SK-N-SH (cell line): Measurements from ENCODE around the gene LSR. TPM values are rescaled to one million over a fixed set of nuclear protein-coding genes. Genes with fewer than 3 reads are reported as not detected.
"Not testable (repeated sequence)": the region's sequence is repeated elsewhere in the genome, so short reads cannot be mapped to it uniquely, and the experiment has no call there.

Experiments used
- CTCF ChIA-PET: fragments of 300-600, 350-600 bp; formaldehyde crosslinking; extraction: SDS; loops from one replicate; lab custom pipeline; 2021; lab: Yijun Ruan, JAX
- POLR2A ChIA-PET: fragments of 350-600 bp; sonication (Branson Sonifier 250); formaldehyde crosslinking; extraction: SDS; loops from one replicate; lab custom pipeline; 2020; ENCODE audit warnings: antibody characterized with exemption, inconsistent platforms; lab: Yijun Ruan, JAX
- DNase-seq: peaks from one replicate; pipeline ENCODE4 v3.0.0; 2012
- H2AFZ ChIP-seq: fragments of 200-600 bp; sonication (generic); 2 replicates; pipeline ENCODE4 v1.8.1; 2016; ENCODE audit warnings: antibody characterized with exemption, mild to moderate bottlenecking, low read depth
- H3F3A ChIP-seq: fragments of 200-600 bp; sonication (generic); replicated peaks from 2 replicates; pipeline ENCODE3; 2016; ENCODE audit warnings: antibody characterized with exemption, mild to moderate bottlenecking; ENCODE audit not compliant: insufficient read depth
- H3K27ac ChIP-seq, 2 experiments: fragments of 200-500 bp in 1 of 2; fragments of 200-600 bp in 1 of 2; sonication (Bioruptor generic) in 1 of 2; sonication (generic), shearing (Covaris generic) in 1 of 2; 2 replicates each; pipeline versions ENCODE4 v1.5.1 to v1.6.1; 2014 to 2016; ENCODE audit warnings: low read depth in 2 of 2, inconsistent platforms in 1 of 2, low read length in 1 of 2, mild to moderate bottlenecking in 1 of 2, mixed read lengths in 1 of 2
- H3K27me3 ChIP-seq: fragments of 200-600 bp; sonication (generic), shearing (Covaris generic); 2 replicates; pipeline ENCODE4 v1.6.1; 2016; ENCODE audit warnings: mixed run types; ENCODE audit not compliant: insufficient read depth
- H3K36me3 ChIP-seq, 2 experiments: fragments of 200-500 bp in 1 of 2; fragments of 200-600 bp in 1 of 2; sonication (Bioruptor generic) in 1 of 2; sonication (generic) in 1 of 2; replicated peaks in 1 of 2; 2 replicates each; pipeline versions ENCODE3 to v1.5.1; 2014 to 2016; ENCODE audit warnings: low read length in 1 of 2, mild to moderate bottlenecking in 1 of 2; ENCODE audit not compliant: insufficient read depth in 2 of 2, control insufficient read depth in 1 of 2
- H3K4me1 ChIP-seq, 2 experiments: fragments of 200-500 bp in 1 of 2; fragments of 200-600 bp in 1 of 2; sonication (Bioruptor generic) in 1 of 2; sonication (generic), shearing (Covaris generic) in 1 of 2; 2 replicates each; pipeline versions ENCODE4 v1.5.1 to v1.6.1; 2014 to 2016; ENCODE audit warnings: low read depth in 1 of 2, low read length in 1 of 2, mixed run types in 1 of 2; ENCODE audit not compliant: insufficient read depth in 2 of 2, control insufficient read depth in 1 of 2
- H3K4me2 ChIP-seq: fragments of 200-600 bp; sonication (generic), shearing (Covaris generic); 2 replicates; pipeline ENCODE4 v1.6.1; 2017; ENCODE audit warnings: mixed run types
- H3K4me3 ChIP-seq, 2 experiments: fragments of 200-500 bp in 1 of 2; fragments of 200-600 bp in 1 of 2; sonication (Bioruptor generic) in 1 of 2; sonication (generic), shearing (Covaris generic) in 1 of 2; 2 replicates each; pipeline versions ENCODE4 v1.5.1 to v1.8.1; 2014 to 2016; ENCODE audit warnings: low read depth in 2 of 2, inconsistent platforms in 1 of 2, low read length in 1 of 2, mild to moderate bottlenecking in 1 of 2, mixed read lengths in 1 of 2, moderate library complexity in 1 of 2
- H3K79me2 ChIP-seq: fragments of 200-600 bp; sonication (generic); 2 replicates; pipeline ENCODE4 v1.8.1; 2017; ENCODE audit warnings: mild to moderate bottlenecking; ENCODE audit not compliant: insufficient read depth
- H3K9ac ChIP-seq: fragments of 200-600 bp; sonication (generic); 2 replicates; pipeline ENCODE4 v1.6.1; 2017; ENCODE audit warnings: mixed run types
- H3K9me2 ChIP-seq: fragments of 200-600 bp; sonication (generic); 2 replicates; pipeline ENCODE4 v1.6.1; 2017; ENCODE audit warnings: mixed run types
- H3K9me3 ChIP-seq: fragments of 200-600 bp; sonication (generic); 2 replicates; pipeline ENCODE4 v1.6.1; 2017; ENCODE audit warnings: mixed run types, mild to moderate bottlenecking, moderate library complexity
- H4K20me1 ChIP-seq: fragments of 200-600 bp; sonication (generic); 2 replicates; pipeline ENCODE4 v1.6.1; 2017; ENCODE audit warnings: mild to moderate bottlenecking, mixed run types; ENCODE audit not compliant: insufficient read depth
- CHD2 ChIP-seq: fragments of 150-350 bp; IDR thresholded peaks from 2 replicates; pipeline ENCODE4 v1.6.1; 2018; ENCODE audit warnings: low read length; ENCODE audit not compliant: partially characterized antibody
- EZH2phosphoT487 ChIP-seq: fragments of 200-600 bp; sonication (generic); IDR thresholded peaks from 2 replicates; pipeline ENCODE4 v1.6.1; 2017; ENCODE audit warnings: low read depth, mixed run types, mild to moderate bottlenecking, antibody characterized with exemption, moderate library complexity, borderline replicate concordance
- FOXJ3 ChIP-seq: sonication (generic); formaldehyde crosslinking; IDR thresholded peaks from 2 replicates; pipeline ENCODE4 v1.5.1; 2020; ENCODE audit warnings: mild to moderate bottlenecking, missing genetic modification reagents
- GABPA ChIP-seq: IDR thresholded peaks from 2 replicates; pipeline ENCODE4 v1.4.0; 2012; ENCODE audit warnings: low read depth, mild to moderate bottlenecking
- IRF3 ChIP-seq: fragments of 150-350 bp; IDR thresholded peaks from 2 replicates; pipeline ENCODE4 v1.6.1; 2016; ENCODE audit warnings: mild to moderate bottlenecking, low read depth, low read length
- JUND ChIP-seq: IDR thresholded peaks from 2 replicates; pipeline ENCODE4 v1.4.0; 2012
- MXI1 ChIP-seq: IDR thresholded peaks from 2 replicates; pipeline ENCODE4 v1.6.1; 2012; ENCODE audit warnings: mild to moderate bottlenecking, low read depth, low read length, improper control_type of control experiment
- NRF1 ChIP-seq: IDR thresholded peaks from 2 replicates; pipeline ENCODE4 v1.6.1; 2012; ENCODE audit warnings: low read depth, mild to moderate bottlenecking, low read length
- POLR2AphosphoS5 ChIP-seq: IDR thresholded peaks from 2 replicates; pipeline ENCODE4 v1.6.1; 2012; ENCODE audit warnings: low read depth, low read length
- RAD21 ChIP-seq: IDR thresholded peaks from 2 replicates; pipeline ENCODE4 v1.6.1; 2012; ENCODE audit warnings: mild to moderate bottlenecking, low read length
- RFX5 ChIP-seq: IDR thresholded peaks from 2 replicates; pipeline ENCODE4 v1.6.1; 2012; ENCODE audit warnings: mild to moderate bottlenecking, improper control_type of control experiment, low read length
- SIN3A ChIP-seq: IDR thresholded peaks from 2 replicates; pipeline ENCODE4 v1.6.1; 2012; ENCODE audit warnings: low read depth, mild to moderate bottlenecking, low read length, moderate library complexity, borderline replicate concordance
- TAF1 ChIP-seq: IDR thresholded peaks from 2 replicates; pipeline ENCODE4 v1.6.1; 2012; ENCODE audit warnings: low read depth, mild to moderate bottlenecking, low read length, moderate library complexity, borderline replicate concordance
- TCF12 ChIP-seq: IDR thresholded peaks from 2 replicates; pipeline ENCODE4 v1.4.0; 2012
- TEAD4 ChIP-seq: IDR thresholded peaks from 2 replicates; pipeline ENCODE4 v1.4.0; 2012; ENCODE audit warnings: mild to moderate bottlenecking, borderline replicate concordance; ENCODE audit not compliant: insufficient read depth
- USF1 ChIP-seq: IDR thresholded peaks from 2 replicates; pipeline ENCODE4 v1.4.0; 2012; ENCODE audit warnings: low read depth, borderline replicate concordance
- ZBTB33 ChIP-seq: IDR thresholded peaks from 2 replicates; pipeline ENCODE4 v1.4.0; 2012; ENCODE audit warnings: low read depth, borderline replicate concordance
- WGBS: methylation state at CpG from one replicate; pipeline ENCODE4 v1.1.6; 2017; ENCODE audit warnings: low lambda C conversion rate; 5-methylcytosine and 5-hydroxymethylcytosine counted together
- polyA plus RNA-seq, 3 experiments: library from polyadenylated mRNA; depleted of rRNA; stranded (reverse); fragments of >200 nt; gene quantifications; 2 replicates each; pipeline ENCODE4 v1.2.3, GENCODE V29; 2012

The LSR gene
- polyA plus RNA-seq, 1 of the 3 experiments (the other 2 are of a cell fraction) = 0.62 TPM

GRCh38 chr19:35236638-35237400 is 12.0 kb upstream of the LSR start:
- Histone ChIP-seq H2AFZ (no peak overlapping the region), H3F3A (no peaks in the 10 kb centered on the region), H3K4me1 (no peaks in the 10 kb centered on the region), H4K20me1 (no peaks in the 10 kb centered on the region), H3K9ac (no peak overlapping the region), H3K27ac (no peak overlapping the region), H3K4me3 (no peak overlapping the region), H3K79me2 (no peaks in the 10 kb centered on the region), H3K36me3 (no peaks in the 10 kb centered on the region), H3K9me2 (no peaks in the 10 kb centered on the region), H3K9me3 (no peaks in the 10 kb centered on the region), H3K4me2 (no peak overlapping the region), H3K27me3 (peaks cover 18% of the 10 kb centered on the region; the same call in 1 of the 2 replicates)
- no peak for DNase-seq
- 10% methylated on average over 6 of the region's 6 CpGs for WGBS
- ChIA-PET POLR2A (no interaction called here), CTCF (interaction anchor here (0.7 to 0.8 kb wide), 2 partner anchors 33 to 122 kb away, joined by 3 read pairs; no protein-coding TSS in a partner anchor)
- TF ChIP-seq TCF12 (no peak), RFX5 (peak; percentile 66; the same call in 1 of the 2 replicates)
- TF ChIP-seq, all 33 proteins: peak for 1

- H3K27me3 ChIP-seq, H3K9me3 ChIP-seq, H3K9ac ChIP-seq, H3F3A ChIP-seq, H3K4me1 ChIP-seq, H2AFZ ChIP-seq, POLR2A ChIA-PET, DNase-seq, H3K27ac ChIP-seq, H3K9me2 ChIP-seq, H3K4me3 ChIP-seq, H4K20me1 ChIP-seq, H3K79me2 ChIP-seq, H3K36me3 ChIP-seq, H3K4me2 ChIP-seq: not testable (repeated sequence)
- WGBS = 2% methylated on average over 1 of the region's 1 CpG
- CTCF ChIA-PET = interaction anchor here (0.6 kb wide), 1 partner anchor 31 kb away, joined by 3 read pairs; no protein-coding TSS in a partner anchor
Measured at GRCh38 chr19:35239597-35239996, 9.2 kb upstream of the LSR start.

- ChIA-PET CTCF (no interaction called here), POLR2A (no interaction called here)
- H3K27me3 ChIP-seq = no peaks in the 10 kb centered on the region
- H3K9ac ChIP-seq = no peak overlapping the region
- H3K79me2 ChIP-seq = no peaks in the 10 kb centered on the region
- no peak overlapping the region for H2AFZ ChIP-seq
- no peak overlapping the region for H3K4me2 ChIP-seq
- no peaks in the 10 kb centered on the region for H3K9me2 ChIP-seq
- H3K4me1 ChIP-seq = no peaks in the 10 kb centered on the region
- no peak overlapping the region for H3K27ac ChIP-seq
- TF ChIP-seq ZBTB33 (no peak), USF1 (no peak), JUND (no peak), TEAD4 (no peak), GABPA (no peak), FOXJ3 (no peak), NRF1 (no peak), MXI1 (no peak), POLR2AphosphoS5 (no peak), SIN3A (no peak), EZH2phosphoT487 (no peak), TAF1 (no peak), RAD21 (no peak), IRF3 (no peak), CHD2 (no peak)
- no peaks in the 10 kb centered on the region for H4K20me1 ChIP-seq
- H3K36me3 ChIP-seq = no peaks in the 10 kb centered on the region
- H3K4me3 ChIP-seq = no peak overlapping the region
- no peak for DNase-seq
- no peaks in the 10 kb centered on the region for H3F3A ChIP-seq
- H3K9me3 ChIP-seq = no peaks in the 10 kb centered on the region; the same call in 1 of the 2 replicates
- 12% methylated on average over 1 of the region's 1 CpG for WGBS
Measured at GRCh38 chr19:35240327-35240726, 8.5 kb upstream of the LSR start.
